HEK293 (cell line): Measurements from ENCODE around the gene ZNF668.
A peak's percentile ranks its signal among the peaks of the same experiment; 100 is the strongest.

ENCODE experiments used
- CTCF ChIA-PET: fragments of 350-600 bp; formaldehyde crosslinking; extraction: SDS; loops from one replicate; lab custom pipeline; 2021; ENCODE audit warnings: antibody characterized with exemption; lab: Yijun Ruan, JAX
- POLR2A ChIA-PET: fragments of 300-600 bp; formaldehyde crosslinking; extraction: SDS; loops from one replicate; lab custom pipeline; 2020; ENCODE audit warnings: antibody characterized with exemption, inconsistent platforms; lab: Yijun Ruan, JAX
- H3K27ac ChIP-seq: fragments of 200-500 bp; sonication (Bioruptor generic); 2 replicates; pipeline ENCODE4 v1.5.1; 2014; ENCODE audit warnings: low read depth, low read length, control low read depth, inconsistent platforms; ENCODE audit errors: extremely low read depth
- H3K36me3 ChIP-seq, 2 experiments: fragments of 200-500 bp in 1 of 2; sonication (Bioruptor generic) in 1 of 2; 1 replicate in 1 of 2; 2 replicates in 1 of 2; pipeline ENCODE4 v1.5.1; 2014 to 2017; ENCODE audit warnings: inconsistent platforms in 2 of 2, low read length in 2 of 2; ENCODE audit not compliant: control insufficient read depth in 2 of 2, insufficient read depth in 1 of 2
- H3K4me1 ChIP-seq: fragments of 200-500 bp; sonication (Bioruptor generic); 2 replicates; pipeline ENCODE4 v1.5.1; 2014; ENCODE audit warnings: mild to moderate bottlenecking, low read length, inconsistent platforms; ENCODE audit not compliant: control insufficient read depth, insufficient read depth
- H3K4me3 ChIP-seq: 2 replicates; pipeline ENCODE4 v1.5.1; 2011; ENCODE audit warnings: low read depth, mild to moderate bottlenecking, control low read depth, low read length, moderate library complexity
- H3K9me3 ChIP-seq: fragments of 200-500 bp; sonication (Bioruptor generic); 2 replicates; pipeline ENCODE4 v1.5.1; 2014; ENCODE audit warnings: low read depth, low read length, inconsistent platforms; ENCODE audit not compliant: control insufficient read depth, insufficient read depth
- INSM2 ChIP-seq: fragments of 450-650 bp; formaldehyde crosslinking; IDR thresholded peaks from 2 replicates; pipeline ENCODE4 v1.5.1; 2016; ENCODE audit warnings: missing biosample characterization, missing genetic modification characterization
- KLF16 ChIP-seq: fragments of 450-650 bp; formaldehyde crosslinking; IDR thresholded peaks from 2 replicates; pipeline ENCODE4 v1.5.1; 2017; ENCODE audit warnings: missing biosample characterization, missing genetic modification characterization
- SETDB1 ChIP-seq: IDR thresholded peaks from one replicate; pipeline ENCODE4 v1.6.1; 2017; ENCODE audit warnings: mild to moderate bottlenecking, low read length, moderate library complexity, mixed read lengths; ENCODE audit not compliant: insufficient read length
- SP7 ChIP-seq: fragments of 450-650 bp; formaldehyde crosslinking; IDR thresholded peaks from 2 replicates; pipeline ENCODE4 v1.5.1; 2016; ENCODE audit warnings: missing biosample characterization, missing genetic modification characterization
- WT1 ChIP-seq: fragments of 450-650 bp; formaldehyde crosslinking; IDR thresholded peaks from 2 replicates; pipeline ENCODE4 v1.5.1; 2016; ENCODE audit warnings: missing biosample characterization, missing genetic modification characterization
- ZBTB1 ChIP-seq: fragments of 450-650 bp; formaldehyde crosslinking; IDR thresholded peaks from 2 replicates; pipeline ENCODE4 v1.5.1; 2016; ENCODE audit warnings: missing biosample characterization, missing genetic modification characterization
- ZBTB10 ChIP-seq: fragments of 450-650 bp; formaldehyde crosslinking; IDR thresholded peaks from 2 replicates; pipeline ENCODE4 v1.5.1; 2016; ENCODE audit warnings: missing biosample characterization, missing genetic modification characterization
- ZBTB21 ChIP-seq: fragments of 450-650 bp; formaldehyde crosslinking; IDR thresholded peaks from 2 replicates; pipeline ENCODE4 v1.5.1; 2017; ENCODE audit warnings: missing biosample characterization, missing genetic modification characterization
- ZFHX2 ChIP-seq: fragments of 450-650 bp; formaldehyde crosslinking; conservative IDR thresholded peaks from 2 replicates; pipeline ENCODE4 v1.5.1; 2016; ENCODE audit warnings: missing biosample characterization, missing genetic modification characterization
- ZFP69B ChIP-seq: fragments of 450-650 bp; formaldehyde crosslinking; IDR thresholded peaks from 2 replicates; pipeline ENCODE4 v1.5.1; 2016; ENCODE audit warnings: missing biosample characterization, missing genetic modification characterization
- ZNF2 ChIP-seq: fragments of 450-650 bp; formaldehyde crosslinking; IDR thresholded peaks from 2 replicates; pipeline ENCODE4 v1.5.1; 2016; ENCODE audit warnings: missing biosample characterization, missing genetic modification characterization
- ZNF202 ChIP-seq: fragments of 450-650 bp; formaldehyde crosslinking; IDR thresholded peaks from 2 replicates; pipeline ENCODE4 v1.5.1; 2016; ENCODE audit warnings: missing biosample characterization, missing genetic modification characterization, borderline replicate concordance
- ZNF335 ChIP-seq: fragments of 450-650 bp; formaldehyde crosslinking; conservative IDR thresholded peaks from 2 replicates; pipeline ENCODE4 v1.5.1; 2016; ENCODE audit warnings: missing biosample characterization, missing genetic modification characterization
- ZNF350 ChIP-seq: fragments of 450-650 bp; formaldehyde crosslinking; IDR thresholded peaks from 2 replicates; pipeline ENCODE4 v1.5.0; 2017; ENCODE audit warnings: missing biosample characterization, mild to moderate bottlenecking, missing genetic modification characterization
- ZNF362 ChIP-seq: fragments of 450-650 bp; formaldehyde crosslinking; IDR thresholded peaks from 2 replicates; pipeline ENCODE4 v1.5.1; 2016; ENCODE audit warnings: missing biosample characterization, missing genetic modification characterization
- ZNF610 ChIP-seq: fragments of 450-650 bp; formaldehyde crosslinking; IDR thresholded peaks from 2 replicates; pipeline ENCODE4 v1.5.1; 2016; ENCODE audit warnings: missing biosample characterization, missing genetic modification characterization, borderline replicate concordance
- ZNF645 ChIP-seq: fragments of 450-650 bp; formaldehyde crosslinking; IDR thresholded peaks from 2 replicates; pipeline ENCODE4; 2016; ENCODE audit warnings: missing biosample characterization, missing genetic modification characterization
- ZNF654 ChIP-seq: fragments of 450-650 bp; formaldehyde crosslinking; IDR thresholded peaks from 2 replicates; pipeline ENCODE4 v1.5.1; 2016; ENCODE audit warnings: low read depth, missing biosample characterization, missing genetic modification characterization
- ZNF664 ChIP-seq: fragments of 450-650 bp; formaldehyde crosslinking; IDR thresholded peaks from 2 replicates; pipeline ENCODE4 v1.5.1; 2016; ENCODE audit warnings: missing biosample characterization, missing genetic modification characterization
- ZNF707 ChIP-seq: fragments of 450-650 bp; formaldehyde crosslinking; IDR thresholded peaks from 2 replicates; pipeline ENCODE4 v1.5.1; 2016; ENCODE audit warnings: missing biosample characterization, missing genetic modification characterization
- ZNF76 ChIP-seq: fragments of 450-650 bp; formaldehyde crosslinking; IDR thresholded peaks from 2 replicates; pipeline ENCODE4; 2016; ENCODE audit warnings: low read depth, missing biosample characterization, missing genetic modification characterization, borderline replicate concordance
- ZNF777 ChIP-seq: fragments of 450-650 bp; formaldehyde crosslinking; IDR thresholded peaks from 2 replicates; pipeline ENCODE4 v1.5.1; 2017; ENCODE audit warnings: missing biosample characterization, missing genetic modification characterization, borderline replicate concordance
- ZSCAN18 ChIP-seq: fragments of 450-650 bp; formaldehyde crosslinking; IDR thresholded peaks from 2 replicates; pipeline ENCODE4 v1.5.1; 2016; ENCODE audit warnings: missing biosample characterization, missing genetic modification characterization
- TF ChIP-seq, protein P1 (sequence below): fragments of 450-650 bp; formaldehyde crosslinking; IDR thresholded peaks from 2 replicates; pipeline ENCODE4 v1.5.1; 2016; ENCODE audit warnings: missing biosample characterization, missing genetic modification characterization
- TF ChIP-seq, protein P2 (sequence below): fragments of 450-650 bp; formaldehyde crosslinking; IDR thresholded peaks from 2 replicates; pipeline ENCODE4 v1.5.1; 2016; ENCODE audit warnings: missing biosample characterization, missing genetic modification characterization, low read depth

Gene ZNF668

DNA sequence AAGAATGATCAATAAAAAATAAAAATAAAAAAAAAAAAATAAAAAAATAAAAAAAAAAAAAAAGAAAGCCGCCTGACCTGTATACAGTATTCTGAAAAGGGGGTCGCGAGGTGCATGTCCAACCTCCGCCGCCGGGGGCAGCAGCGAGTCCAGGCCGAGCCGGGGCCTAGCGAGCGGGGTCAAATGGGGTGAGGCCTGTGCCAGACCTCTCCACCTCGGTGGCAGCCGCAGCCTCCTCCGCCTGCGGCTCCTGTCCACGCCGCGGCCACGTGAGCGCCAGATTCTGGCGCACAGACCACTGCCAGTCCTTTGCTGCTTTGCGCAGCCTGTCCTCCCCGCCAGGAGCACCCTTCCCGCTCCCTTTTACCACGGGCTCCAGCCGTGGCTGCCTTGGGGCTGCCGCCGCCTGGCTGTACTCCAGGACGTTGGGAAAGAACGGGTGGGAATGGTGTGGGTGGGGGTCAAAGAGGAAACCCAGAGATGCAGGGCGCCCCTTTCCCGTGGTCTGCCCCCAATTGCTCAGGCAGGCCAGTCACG is 31.7 kb upstream of the ZNF668 start:
- Histone ChIP-seq H3K4me3 (no peak overlapping the region), H3K9me3 (no peaks in the 10 kb centered on the region), H3K27ac (peak overlapping the region; percentile 70), H3K4me1 (no peaks in the 10 kb centered on the region; the same call in none of the 2 replicates), H3K36me3 (peaks cover 0 to 15% of the 10 kb centered on the region in 2 experiments; a peak in 1 of 3 replicates)
- CTCF ChIA-PET = no interaction called here
- POLR2A ChIA-PET = no interaction called here
- TF ChIP-seq ZNF707 (no peak), ZNF202 (tag by site-specific recombination) (no peak), KLF16 (tag by site-specific recombination) (0 out of 2 replicates have a peak, but pooled peaks have one; percentile 18), ZBTB21 (0 out of 2 replicates have a peak, but pooled peaks have one; percentile 11), ZBTB10 (tag by site-specific recombination) (no peak), ZNF362 (tag by site-specific recombination) (peak; percentile 69), ZNF777 (no peak), INSM2 (tag by site-specific recombination) (0 out of 2 replicates have a peak, but pooled peaks have one; percentile 34), ZNF350 (tag by site-specific recombination) (no peak), SETDB1 (no peak), ZNF335 (peak; percentile 95), ZNF76 (tag by site-specific recombination) (peak; percentile 32; the same call in 1 of the 2 replicates), ZBTB1 (tag by site-specific recombination) (no peak), ZNF2 (peak; percentile 67; the same call in 1 of the 2 replicates), ZSCAN18 (tag by site-specific recombination) (no peak), ZNF664 (tag by site-specific recombination) (no peak), SP7 (tag by site-specific recombination) (peak; percentile 75), ZNF654 (no peak), ZFP69B (tag by site-specific recombination) (peak; percentile 29; the same call in 1 of the 2 replicates), ZNF610 (tag by site-specific recombination) (0 out of 2 replicates have a peak, but pooled peaks have one; percentile 31), ZNF645 (tag by site-specific recombination) (no peak), WT1 (no peak), ZFHX2 (tag by site-specific recombination) (0 out of 2 replicates have a peak, but pooled peaks have one; percentile 25)
- TF ChIP-seq, protein P1, sequence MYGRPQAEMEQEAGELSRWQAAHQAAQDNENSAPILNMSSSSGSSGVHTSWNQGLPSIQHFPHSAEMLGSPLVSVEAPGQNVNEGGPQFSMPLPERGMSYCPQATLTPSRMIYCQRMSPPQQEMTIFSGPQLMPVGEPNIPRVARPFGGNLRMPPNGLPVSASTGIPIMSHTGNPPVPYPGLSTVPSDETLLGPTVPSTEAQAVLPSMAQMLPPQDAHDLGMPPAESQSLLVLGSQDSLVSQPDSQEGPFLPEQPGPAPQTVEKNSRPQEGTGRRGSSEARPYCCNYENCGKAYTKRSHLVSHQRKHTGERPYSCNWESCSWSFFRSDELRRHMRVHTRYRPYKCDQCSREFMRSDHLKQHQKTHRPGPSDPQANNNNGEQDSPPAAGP (tag by site-specific recombination) = peak; percentile 43; the same call in 1 of the 2 replicates
- TF ChIP-seq, protein P2, sequence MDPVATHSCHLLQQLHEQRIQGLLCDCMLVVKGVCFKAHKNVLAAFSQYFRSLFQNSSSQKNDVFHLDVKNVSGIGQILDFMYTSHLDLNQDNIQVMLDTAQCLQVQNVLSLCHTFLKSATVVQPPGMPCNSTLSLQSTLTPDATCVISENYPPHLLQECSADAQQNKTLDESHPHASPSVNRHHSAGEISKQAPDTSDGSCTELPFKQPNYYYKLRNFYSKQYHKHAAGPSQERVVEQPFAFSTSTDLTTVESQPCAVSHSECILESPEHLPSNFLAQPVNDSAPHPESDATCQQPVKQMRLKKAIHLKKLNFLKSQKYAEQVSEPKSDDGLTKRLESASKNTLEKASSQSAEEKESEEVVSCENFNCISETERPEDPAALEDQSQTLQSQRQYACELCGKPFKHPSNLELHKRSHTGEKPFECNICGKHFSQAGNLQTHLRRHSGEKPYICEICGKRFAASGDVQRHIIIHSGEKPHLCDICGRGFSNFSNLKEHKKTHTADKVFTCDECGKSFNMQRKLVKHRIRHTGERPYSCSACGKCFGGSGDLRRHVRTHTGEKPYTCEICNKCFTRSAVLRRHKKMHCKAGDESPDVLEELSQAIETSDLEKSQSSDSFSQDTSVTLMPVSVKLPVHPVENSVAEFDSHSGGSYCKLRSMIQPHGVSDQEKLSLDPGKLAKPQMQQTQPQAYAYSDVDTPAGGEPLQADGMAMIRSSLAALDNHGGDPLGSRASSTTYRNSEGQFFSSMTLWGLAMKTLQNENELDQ = no peak
